ENCODE data around the gene TPRN. TPM values are rescaled to one million over a fixed set of nuclear protein-coding genes. Genes with fewer than 3 reads are reported as not detected.

TPRN gene
- total and polyA plus RNA-seq, 9 donors, result 0.68 to 18.4 (median 15.2) TPM

- no peaks in the 10 kb centered on the region for H3K27me3 ChIP-seq
- no peak for DNase-seq
- no peak overlapping the region for H3K4me3 ChIP-seq
- H3K4me1 ChIP-seq (ENCODE audit: insufficient read depth), result no peaks in the 10 kb centered on the region
- H3K36me3 ChIP-seq, result no peaks in the 10 kb centered on the region
- H3K27ac ChIP-seq, result no peak overlapping the region
- 75 to 77% (median 76%) methylated on average over 19 of the region's 19 CpGs for WGBS, 3 donors
- TF ChIP-seq POLR2A (IDR thresholded peaks at IDR 0.05) (no peak), EP300 (IDR thresholded peaks at IDR 0.05) (no peak)
- TF ChIP-seq, protein P1, sequence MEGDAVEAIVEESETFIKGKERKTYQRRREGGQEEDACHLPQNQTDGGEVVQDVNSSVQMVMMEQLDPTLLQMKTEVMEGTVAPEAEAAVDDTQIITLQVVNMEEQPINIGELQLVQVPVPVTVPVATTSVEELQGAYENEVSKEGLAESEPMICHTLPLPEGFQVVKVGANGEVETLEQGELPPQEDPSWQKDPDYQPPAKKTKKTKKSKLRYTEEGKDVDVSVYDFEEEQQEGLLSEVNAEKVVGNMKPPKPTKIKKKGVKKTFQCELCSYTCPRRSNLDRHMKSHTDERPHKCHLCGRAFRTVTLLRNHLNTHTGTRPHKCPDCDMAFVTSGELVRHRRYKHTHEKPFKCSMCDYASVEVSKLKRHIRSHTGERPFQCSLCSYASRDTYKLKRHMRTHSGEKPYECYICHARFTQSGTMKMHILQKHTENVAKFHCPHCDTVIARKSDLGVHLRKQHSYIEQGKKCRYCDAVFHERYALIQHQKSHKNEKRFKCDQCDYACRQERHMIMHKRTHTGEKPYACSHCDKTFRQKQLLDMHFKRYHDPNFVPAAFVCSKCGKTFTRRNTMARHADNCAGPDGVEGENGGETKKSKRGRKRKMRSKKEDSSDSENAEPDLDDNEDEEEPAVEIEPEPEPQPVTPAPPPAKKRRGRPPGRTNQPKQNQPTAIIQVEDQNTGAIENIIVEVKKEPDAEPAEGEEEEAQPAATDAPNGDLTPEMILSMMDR (IDR thresholded peaks at IDR 0.05), result no peak
- intact Hi-C loops (cut with DNase I), result no loop called here
- no peaks in the 10 kb centered on the region for H3K9me3 ChIP-seq
Observed at GRCh38 chr9:137148661-137149060, 51.9 kb downstream of the TPRN start.

GRCh38 chr9:137148242-137148641 lies 52.3 kb downstream of the TPRN start:
- WGBS, 3 donors, result 62 to 72% (median 63%) methylated on average over 25 to 27 of the region's 27 CpGs
- H3K4me1 ChIP-seq (ENCODE audit: insufficient read depth), result no peaks in the 10 kb centered on the region
- TF ChIP-seq EP300 (IDR thresholded peaks at IDR 0.05) (no peak), POLR2A (IDR thresholded peaks at IDR 0.05) (no peak)
- TF ChIP-seq, protein P1 (IDR thresholded peaks at IDR 0.05), result no peak
- H3K9me3 ChIP-seq, result no peaks in the 10 kb centered on the region
- no peaks in the 10 kb centered on the region for H3K27me3 ChIP-seq
- no peak overlapping the region for H3K27ac ChIP-seq
- H3K36me3 ChIP-seq, result no peaks in the 10 kb centered on the region
- DNase-seq, result no peak
- intact Hi-C loops (cut with DNase I), result no loop called here
- no peak overlapping the region for H3K4me3 ChIP-seq

DNA sequence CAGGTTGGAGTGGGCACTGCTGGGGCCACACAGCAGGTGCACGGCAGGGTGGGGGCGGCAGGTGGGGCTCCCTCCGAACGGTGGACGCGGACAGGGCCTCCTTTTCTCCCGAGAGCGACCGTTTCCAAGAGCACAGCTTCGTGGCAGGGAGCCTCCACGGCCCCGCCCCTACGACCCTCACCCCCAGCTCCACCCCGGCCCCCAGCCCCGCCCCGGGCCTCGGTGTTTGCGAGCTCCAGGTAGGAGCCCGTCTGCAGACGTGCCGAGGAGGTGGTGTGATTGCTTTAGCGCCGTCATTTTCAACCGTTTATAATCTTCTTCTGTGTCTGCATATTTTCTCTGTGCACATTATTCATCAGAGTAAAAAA lies 52.8 kb downstream of the TPRN start:
- no peaks in the 10 kb centered on the region for H3K27me3 ChIP-seq
- H3K27ac ChIP-seq, result no peak overlapping the region
- whole genome bisulfite sequencing, 3 donors, result 20 to 23% (median 22%) methylated on average over 23 to 24 of the region's 24 CpGs
- no peaks in the 10 kb centered on the region for H3K9me3 ChIP-seq
- intact Hi-C loops (cut with DNase I), result no loop called here
- no peak overlapping the region for H3K4me3 ChIP-seq
- TF ChIP-seq EP300 (IDR thresholded peaks at IDR 0.05), result no peak
- TF ChIP-seq POLR2A (IDR thresholded peaks at IDR 0.05), result no peak
- TF ChIP-seq, protein P1 (IDR thresholded peaks at IDR 0.05), result no peak
- no peak for DNase-seq
- H3K36me3 ChIP-seq, result no peaks in the 10 kb centered on the region
- H3K4me1 ChIP-seq (ENCODE audit: insufficient read depth), result no peaks in the 10 kb centered on the region

GRCh38 chr9:137147091-137147792 lies 53.3 kb downstream of the TPRN start:
- intact Hi-C loops (cut with DNase I), result no loop called here
- DNase-seq, result no peak
- H3K27ac ChIP-seq, result no peak overlapping the region
- H3K4me3 ChIP-seq, result no peak overlapping the region
- H3K9me3 ChIP-seq, result no peaks in the 10 kb centered on the region
- TF ChIP-seq POLR2A (IDR thresholded peaks at IDR 0.05), result no peak
- TF ChIP-seq EP300 (IDR thresholded peaks at IDR 0.05), result no peak
- TF ChIP-seq, protein P1 (IDR thresholded peaks at IDR 0.05), result no peak
- H3K27me3 ChIP-seq, result no peaks in the 10 kb centered on the region
- no peaks in the 10 kb centered on the region for H3K36me3 ChIP-seq
- H3K4me1 ChIP-seq (ENCODE audit: insufficient read depth), result no peaks in the 10 kb centered on the region
- WGBS, 3 donors, result 80 to 85% (median 82%) methylated on average over 25 to 26 of the region's 26 CpGs
